PC-3 (cell line): Measurements from ENCODE around the gene HTR1D.

Experiments
- EZH2 ChIP-seq: fragments of 300-600 bp; sonication (generic); IDR thresholded peaks from one replicate; pipeline ENCODE4 v1.6.1; 2017; ENCODE audit warnings: antibody characterized with exemption, mild to moderate bottlenecking, low read length; ENCODE audit not compliant: unreplicated experiment
- EZH2phosphoT487 ChIP-seq: fragments of 300-600 bp; sonication (generic); IDR thresholded peaks from 2 replicates; pipeline ENCODE4 v1.6.1; 2018; ENCODE audit warnings: mild to moderate bottlenecking, antibody characterized with exemption, low read length, borderline replicate concordance
- TF ChIP-seq, protein P1 (sequence below): fragments of 300-600 bp; sonication (generic); conservative IDR thresholded peaks from 2 replicates; pipeline ENCODE4 v1.5.1; 2017; ENCODE audit warnings: antibody characterized with exemption, low read depth, mild to moderate bottlenecking, low read length

DNA sequence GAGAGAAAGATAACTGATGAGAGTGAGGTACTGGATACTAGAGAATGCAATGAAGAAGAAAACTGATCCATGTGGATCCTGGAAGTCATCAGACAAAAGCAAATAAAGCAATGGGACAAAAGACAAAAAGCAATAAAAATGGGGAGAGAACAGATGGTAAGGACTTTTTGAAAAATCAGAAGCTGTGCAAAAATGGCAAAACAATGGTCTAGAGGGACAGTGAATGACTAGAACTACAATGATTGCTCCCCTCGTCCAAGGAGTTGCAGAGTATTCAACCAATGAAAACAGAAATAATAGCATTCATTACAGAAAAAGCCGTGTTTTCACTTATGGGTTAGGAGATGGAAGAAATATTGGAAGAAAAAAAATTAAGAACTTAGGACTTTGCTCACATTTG is 67.2 kb downstream of the HTR1D start:
- TF ChIP-seq, protein P1, sequence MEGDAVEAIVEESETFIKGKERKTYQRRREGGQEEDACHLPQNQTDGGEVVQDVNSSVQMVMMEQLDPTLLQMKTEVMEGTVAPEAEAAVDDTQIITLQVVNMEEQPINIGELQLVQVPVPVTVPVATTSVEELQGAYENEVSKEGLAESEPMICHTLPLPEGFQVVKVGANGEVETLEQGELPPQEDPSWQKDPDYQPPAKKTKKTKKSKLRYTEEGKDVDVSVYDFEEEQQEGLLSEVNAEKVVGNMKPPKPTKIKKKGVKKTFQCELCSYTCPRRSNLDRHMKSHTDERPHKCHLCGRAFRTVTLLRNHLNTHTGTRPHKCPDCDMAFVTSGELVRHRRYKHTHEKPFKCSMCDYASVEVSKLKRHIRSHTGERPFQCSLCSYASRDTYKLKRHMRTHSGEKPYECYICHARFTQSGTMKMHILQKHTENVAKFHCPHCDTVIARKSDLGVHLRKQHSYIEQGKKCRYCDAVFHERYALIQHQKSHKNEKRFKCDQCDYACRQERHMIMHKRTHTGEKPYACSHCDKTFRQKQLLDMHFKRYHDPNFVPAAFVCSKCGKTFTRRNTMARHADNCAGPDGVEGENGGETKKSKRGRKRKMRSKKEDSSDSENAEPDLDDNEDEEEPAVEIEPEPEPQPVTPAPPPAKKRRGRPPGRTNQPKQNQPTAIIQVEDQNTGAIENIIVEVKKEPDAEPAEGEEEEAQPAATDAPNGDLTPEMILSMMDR = no peak
- TF ChIP-seq EZH2 = no peak
- no peak for TF ChIP-seq EZH2phosphoT487
